ENCODE data around the gene KDM2B. TPM values are rescaled to one million over a fixed set of nuclear protein-coding genes. Genes with fewer than 3 reads are reported as not detected.
"Not testable (repeated sequence)": the region's sequence is repeated elsewhere in the genome, so short reads cannot be mapped to it uniquely, and the experiment has no call there.

The KDM2B gene
- total RNA-seq, 1 donor from 2014 or later = 14.1 TPM

- ATAC-seq = no peak
- intact Hi-C loops (cut with micrococcal nuclease) = no loop called here
- no peak for DNase-seq
Observed at GRCh38 chr12:121592320-121592719, 11.5 kb upstream of the KDM2B start.

GRCh38 chr12:121590476-121591143 is 9.8 kb upstream of the KDM2B start:
- intact Hi-C loops (cut with micrococcal nuclease) = no loop called here
- DNase-seq = no peak

GRCh38 chr12:121584885-121585284 is 4.1 kb upstream of the KDM2B start:
- ATAC-seq; DNase-seq; intact Hi-C loops (cut with micrococcal nuclease): not testable (repeated sequence)

More at GRCh38 chr12:121590476-121591143, 9.8 kb upstream of the KDM2B start:
- ATAC-seq = peak; percentile 38

- ATAC-seq; intact Hi-C loops (cut with micrococcal nuclease); DNase-seq: not testable (repeated sequence)
Observed at GRCh38 chr12:121583334-121583661, 2.5 kb upstream of the KDM2B start.

GRCh38 chr12:121582583-121583333 is 1.9 kb upstream of the KDM2B start:
- intact Hi-C loops (cut with micrococcal nuclease) = no loop called here
- no peak for ATAC-seq
- DNase-seq = no peak

- intact Hi-C loops (cut with micrococcal nuclease) = no loop called here
- ATAC-seq = peak; percentile 49
- peak; percentile 55 for DNase-seq
Observed at GRCh38 chr12:121581686-121582429, 1.0 kb upstream of the KDM2B start.

GRCh38 chr12:121579981-121580868 is 598 bp downstream of the KDM2B start:
- ATAC-seq (peak; percentile 75), DNase-seq (peak; percentile 83)
- intact Hi-C loops (cut with micrococcal nuclease) = no loop called here

- DNase-seq (peak; percentile 57), ATAC-seq (peak; percentile 38)
- intact Hi-C loops (cut with micrococcal nuclease) = no loop called here
Observed at GRCh38 chr12:121579190-121579791, 1.5 kb downstream of the KDM2B start.

GRCh38 chr12:121578230-121579189 is 2.3 kb downstream of the KDM2B start:
- intact Hi-C loops (cut with micrococcal nuclease) = no loop called here
- peak; percentile 4 for ATAC-seq
- DNase-seq = peak; percentile 43

- intact Hi-C loops (cut with micrococcal nuclease) = no loop called here
- ATAC-seq (no peak), DNase-seq (no peak)
Observed at GRCh38 chr12:121577443-121578180, 3.2 kb downstream of the KDM2B start.

GRCh38 chr12:121576851-121577391 is 3.9 kb downstream of the KDM2B start:
- no peak for DNase-seq
- no peak for ATAC-seq
- intact Hi-C loops (cut with micrococcal nuclease) = no loop called here

GRCh38 chr12:121575952-121576625 is 4.7 kb downstream of the KDM2B start:
- ATAC-seq (no peak), DNase-seq (no peak)
- intact Hi-C loops (cut with micrococcal nuclease) = no loop called here

- DNase-seq = no peak
- intact Hi-C loops (cut with micrococcal nuclease) = no loop called here
Observed at GRCh38 chr12:121575051-121575450, 5.8 kb downstream of the KDM2B start.

GRCh38 chr12:121574025-121574424 is 6.8 kb downstream of the KDM2B start:
- intact Hi-C loops (cut with micrococcal nuclease) = no loop called here
- ATAC-seq (no peak), DNase-seq (no peak)

More at GRCh38 chr12:121575051-121575450, 5.8 kb downstream of the KDM2B start:
- ATAC-seq = no peak

- intact Hi-C loops (cut with micrococcal nuclease) = no loop called here
- DNase-seq (no peak), ATAC-seq (no peak)
Observed at GRCh38 chr12:121571920-121572319, 8.9 kb downstream of the KDM2B start.

Measured in left ventricle myocardium superior (tissue), 1 donor.